NB4 (cell line): ENCODE results near the gene GPR137B.

Experiments used
- DNase-seq: peaks from one replicate; pipeline ENCODE4 v3.0.0; 2010; ENCODE audit warnings: low read depth
- H3K4me3 ChIP-seq: one replicate; pipeline ENCODE4 v1.5.1; 2011; ENCODE audit warnings: mild to moderate bottlenecking, low read depth, low read length, moderate library complexity
- CTCF ChIP-seq: IDR thresholded peaks from one replicate; pipeline ENCODE4 v1.5.1; 2012; ENCODE audit warnings: low read depth, low read length
- MAX ChIP-seq: IDR thresholded peaks from 2 replicates; pipeline ENCODE4 v1.6.1; 2011; ENCODE audit warnings: low read depth, low read length
- MYC ChIP-seq: IDR thresholded peaks from 2 replicates; pipeline ENCODE4 v1.6.1; 2011; ENCODE audit warnings: low read depth, low read length
- POLR2A ChIP-seq: IDR thresholded peaks from 2 replicates; pipeline ENCODE4 v1.6.1; 2011; ENCODE audit warnings: mild to moderate bottlenecking; ENCODE audit not compliant: insufficient read length; ENCODE audit errors: extremely low read depth

GPR137B gene

GRCh38 chr1:236166041-236166440, 23.7 kb downstream of the GPR137B start:
- H3K4me3 ChIP-seq: no peak overlapping the region
- TF ChIP-seq CTCF (no peak), MAX (no peak), POLR2A (no peak), MYC (no peak)
- no peak for DNase-seq

DNA sequence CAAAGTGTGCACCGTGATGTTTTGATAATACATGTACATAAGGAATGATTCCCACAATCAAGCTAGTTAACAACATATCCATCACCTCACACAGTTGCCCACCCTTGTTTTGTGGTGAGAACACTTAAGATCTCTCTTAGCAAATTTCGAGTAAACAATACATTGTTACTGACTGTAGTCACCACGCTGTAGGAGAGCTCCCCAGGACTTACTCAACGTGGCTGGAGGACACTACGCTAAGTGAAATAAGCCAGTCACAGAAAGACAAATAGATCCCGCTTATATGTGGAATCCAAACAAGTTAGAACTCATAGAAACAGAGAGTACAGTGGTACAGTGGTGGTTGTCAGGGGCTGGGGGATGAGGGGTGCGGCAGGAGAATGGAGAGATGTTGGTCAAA, 24.8 kb downstream of the GPR137B start:
- DNase-seq: no peak
- H3K4me3 ChIP-seq: no peak overlapping the region
- TF ChIP-seq MAX (no peak), POLR2A (no peak), CTCF (no peak), MYC (no peak)

DNA sequence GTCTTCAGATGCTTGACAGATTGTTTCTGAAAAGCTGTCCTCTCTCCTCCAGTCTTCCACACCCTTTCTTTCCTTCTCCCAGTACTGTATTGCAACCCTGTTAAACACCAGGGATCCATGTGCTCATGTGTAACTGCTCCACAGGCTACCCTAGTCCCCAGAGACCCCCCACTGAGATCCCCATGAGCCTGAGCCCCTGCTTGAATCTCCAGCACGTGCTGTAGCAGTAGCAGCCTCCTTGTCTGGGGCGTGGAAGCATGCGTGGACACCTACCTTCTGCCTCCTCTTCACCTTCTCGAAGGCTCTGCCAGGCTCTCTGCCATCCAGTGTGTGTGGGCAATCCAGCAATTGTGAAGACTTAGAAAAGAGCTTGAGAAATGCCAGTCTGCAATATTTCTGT, 25.2 kb downstream of the GPR137B start:
- TF ChIP-seq CTCF (no peak), POLR2A (no peak), MYC (no peak), MAX (no peak)

GRCh38 chr1:236168716-236169429, 26.5 kb downstream of the GPR137B start:
- DNase-seq: peak; percentile 43
- no peak overlapping the region for H3K4me3 ChIP-seq
- no peak for TF ChIP-seq CTCF
- TF ChIP-seq MYC: no peak
- TF ChIP-seq MAX: no peak
- no peak for TF ChIP-seq POLR2A

More for the DNA sequence above, 25.2 kb downstream of the GPR137B start:
- H3K4me3 ChIP-seq: no peak overlapping the region
- DNase-seq: no peak

DNA sequence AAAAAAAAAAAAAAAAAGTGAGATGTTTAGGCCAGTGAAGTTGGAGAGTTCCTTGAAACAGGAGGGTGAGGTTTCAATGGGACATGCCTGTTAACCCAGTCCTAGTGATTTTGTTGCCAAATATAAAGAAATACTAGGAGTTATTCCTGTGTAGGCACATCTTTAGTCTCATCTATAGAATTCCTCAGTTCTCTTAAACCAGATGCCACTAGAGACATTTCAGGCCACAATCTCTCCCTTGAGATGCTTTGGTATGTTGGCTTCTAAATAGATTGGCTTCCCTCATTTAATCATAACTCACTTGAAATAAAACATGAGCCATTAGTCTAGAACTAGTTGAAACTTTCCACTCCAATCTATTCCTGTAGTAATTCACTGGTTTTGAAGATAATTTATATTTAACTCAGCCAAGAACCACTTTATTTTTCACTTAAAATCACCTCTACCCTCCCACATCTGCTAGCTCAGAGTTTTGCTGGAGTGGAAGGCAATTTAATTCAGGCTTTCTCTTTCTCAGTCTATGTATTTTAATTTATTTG, 29.8 kb downstream of the GPR137B start:
- H3K4me3 ChIP-seq: no peak overlapping the region
- no peak for DNase-seq
- TF ChIP-seq POLR2A (no peak), CTCF (no peak), MYC (no peak), MAX (no peak)
